ENCODE results near the gene LHFPL6.

LHFPL6 gene

DNA sequence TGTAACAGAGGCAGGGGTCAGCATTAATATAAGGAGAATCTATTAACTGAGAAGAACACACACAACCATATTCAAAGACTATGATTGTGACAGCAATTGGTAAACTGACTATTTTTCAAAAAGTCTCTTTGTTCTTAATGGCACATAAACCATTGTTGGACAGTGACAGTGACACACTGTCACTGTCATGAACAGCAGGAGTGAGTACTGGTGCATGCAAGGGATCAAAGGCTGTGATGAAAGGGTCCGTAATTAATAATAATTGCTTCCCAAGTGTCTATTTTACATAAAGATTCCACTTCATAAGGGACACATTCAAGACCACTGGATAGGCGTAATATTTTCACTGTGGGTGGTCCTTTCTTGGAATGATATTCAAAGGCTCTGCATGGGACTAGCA lies 50.7 kb downstream of the LHFPL6 start:
- no peak for DNase-seq

DNA sequence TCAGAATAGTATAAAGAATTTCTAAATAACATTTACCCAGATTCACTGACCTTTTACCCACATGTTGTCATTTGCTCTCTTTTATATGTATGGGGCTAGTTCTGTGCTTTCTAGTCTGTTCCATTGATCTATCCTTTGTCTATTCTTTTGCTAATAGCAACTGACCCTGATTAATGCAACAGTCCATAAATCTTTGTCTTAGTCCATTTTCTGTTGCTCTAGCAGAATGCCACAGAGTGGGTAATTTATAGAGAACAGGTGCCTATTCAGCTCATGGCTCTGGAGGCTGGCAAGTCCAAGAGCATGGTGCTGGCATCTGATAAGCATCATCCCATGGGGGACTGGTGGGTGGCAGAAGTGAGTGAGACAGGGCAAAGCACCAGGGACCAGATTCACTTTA lies 52.1 kb downstream of the LHFPL6 start:
- no peak for DNase-seq

DNA sequence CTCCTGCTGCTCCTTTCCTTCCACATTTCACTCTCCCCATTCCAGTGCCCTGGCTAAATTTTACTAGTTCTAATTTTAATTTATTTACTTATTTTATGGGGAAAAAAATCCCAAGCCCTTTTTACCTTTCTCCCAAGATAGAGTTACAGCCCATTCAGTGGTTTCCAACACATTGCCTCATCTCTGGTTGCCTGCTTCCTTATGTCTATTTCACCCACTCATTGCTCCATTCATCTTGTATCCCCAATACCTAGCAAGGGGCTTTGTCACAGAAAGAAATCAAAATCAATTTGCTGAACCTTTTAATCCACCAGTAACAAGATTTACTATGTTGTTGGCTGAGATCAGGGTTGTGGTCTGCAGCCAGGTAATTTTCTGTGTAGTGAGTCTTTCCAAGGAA lies 55.9 kb downstream of the LHFPL6 start:
- no peak for DNase-seq

DNA sequence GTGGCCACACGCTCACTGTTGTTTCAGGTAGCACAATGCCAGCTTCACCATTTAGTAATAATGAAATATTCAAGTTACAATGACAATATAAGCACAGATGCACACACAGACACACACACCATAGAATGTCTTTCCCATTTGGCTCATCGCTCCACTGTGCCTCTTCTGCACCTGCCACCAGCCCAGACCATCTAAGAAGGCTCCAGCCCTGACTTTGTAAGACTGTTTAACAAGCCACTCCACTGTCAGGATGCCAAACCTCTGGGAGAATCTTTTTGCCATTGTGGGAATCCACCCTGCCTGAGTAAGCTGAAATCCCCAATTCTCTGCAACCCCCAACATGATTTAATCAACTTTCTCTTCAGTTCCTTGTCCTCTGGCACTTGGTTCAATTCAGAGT lies 60.6 kb downstream of the LHFPL6 start:
- DNase-seq, result no peak

DNA sequence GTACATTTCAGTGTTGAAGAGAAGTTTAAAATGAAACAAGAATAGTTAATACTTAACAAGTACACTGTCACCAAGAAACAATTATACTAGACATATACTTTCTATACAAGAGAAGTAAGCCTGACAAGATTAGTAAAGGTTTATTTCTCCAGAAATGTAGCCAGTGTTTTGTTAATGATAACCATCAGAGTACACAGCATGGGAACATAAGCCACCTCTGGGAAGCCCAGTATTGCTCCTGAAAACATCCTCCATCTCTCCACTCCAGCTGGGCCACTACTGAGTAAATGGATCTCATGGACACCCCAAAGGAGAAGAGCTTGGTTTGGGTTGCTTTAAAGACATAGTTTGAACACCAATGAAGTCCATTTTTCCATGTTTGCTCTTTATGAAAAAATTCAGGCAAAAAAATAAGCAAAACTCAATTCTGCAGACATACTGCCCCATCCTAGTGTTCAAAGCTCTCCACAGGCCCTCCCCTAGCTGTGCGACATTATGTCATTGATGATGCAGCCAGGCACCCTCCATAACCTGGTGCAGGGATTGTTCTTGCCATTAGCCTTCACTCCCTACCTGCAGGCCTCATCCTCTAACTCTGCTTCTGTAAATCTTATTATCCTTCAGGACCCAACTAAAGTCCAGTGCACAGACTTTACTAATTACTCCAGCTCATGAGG lies 61.9 kb downstream of the LHFPL6 start:
- DNase-seq, result no peak

DNA sequence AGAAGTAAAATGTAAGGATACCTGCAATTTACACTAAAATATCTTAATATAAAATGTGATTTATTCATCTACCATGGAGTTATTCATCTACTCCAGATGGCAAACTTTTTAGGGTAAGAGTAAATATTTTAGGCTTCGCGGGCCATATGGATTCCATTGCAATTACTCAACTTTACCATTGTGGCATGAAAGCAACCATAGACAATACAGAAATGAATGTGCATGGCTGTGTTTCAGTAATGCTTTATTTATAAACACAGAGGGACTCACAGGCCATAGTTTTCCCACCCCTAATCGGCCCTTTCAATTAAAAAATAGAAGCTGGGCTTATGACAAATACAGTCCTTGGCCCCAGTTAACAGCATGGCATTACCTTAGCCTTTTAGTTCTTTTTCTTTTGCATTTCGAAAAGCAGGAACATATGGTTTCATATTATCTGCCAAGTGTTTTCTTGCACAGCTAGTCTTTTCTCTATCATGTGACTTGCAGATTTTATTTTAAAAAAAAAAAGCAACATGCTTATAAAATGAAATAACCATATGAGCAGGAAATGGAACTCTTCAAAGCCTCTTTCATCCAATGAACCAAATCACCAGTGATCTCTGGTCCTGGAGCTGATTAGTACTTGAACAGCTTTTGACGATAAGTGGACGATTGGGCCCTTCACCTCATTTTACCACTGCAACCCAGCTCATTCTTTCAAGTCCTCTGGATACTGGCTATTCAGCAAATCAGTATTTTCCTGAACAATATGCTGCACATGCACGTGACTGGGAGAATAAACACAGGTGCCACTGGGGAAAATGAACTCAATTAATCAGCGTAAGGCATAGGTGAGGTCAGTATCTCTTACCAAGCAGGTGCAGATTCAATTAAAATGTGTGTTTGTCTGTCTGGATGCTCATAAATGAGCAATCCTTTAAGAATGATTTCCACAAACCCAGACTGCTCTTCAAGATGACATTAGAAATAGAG lies 63.9 kb downstream of the LHFPL6 start:
- DNase-seq, result no peak

DNA sequence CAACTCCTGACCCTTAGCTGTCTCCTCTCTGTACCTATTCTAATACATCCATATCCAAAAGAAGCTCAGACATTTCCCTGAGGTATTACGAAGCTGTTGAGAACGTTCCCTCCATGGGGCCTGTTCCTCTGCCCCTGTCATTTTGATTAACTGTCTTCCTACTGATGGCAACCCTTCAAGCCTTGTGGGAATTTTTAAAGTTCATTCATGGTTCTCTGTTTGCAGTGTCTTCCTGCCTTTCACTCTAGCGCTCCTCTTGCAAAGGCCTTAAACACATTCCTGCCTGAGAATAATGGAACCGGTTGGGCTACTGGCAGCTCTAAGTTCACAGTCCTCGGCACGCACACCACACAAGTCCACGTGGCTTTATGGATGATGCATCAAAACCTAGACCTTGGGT lies 66.1 kb downstream of the LHFPL6 start:
- no peak for DNase-seq

DNA sequence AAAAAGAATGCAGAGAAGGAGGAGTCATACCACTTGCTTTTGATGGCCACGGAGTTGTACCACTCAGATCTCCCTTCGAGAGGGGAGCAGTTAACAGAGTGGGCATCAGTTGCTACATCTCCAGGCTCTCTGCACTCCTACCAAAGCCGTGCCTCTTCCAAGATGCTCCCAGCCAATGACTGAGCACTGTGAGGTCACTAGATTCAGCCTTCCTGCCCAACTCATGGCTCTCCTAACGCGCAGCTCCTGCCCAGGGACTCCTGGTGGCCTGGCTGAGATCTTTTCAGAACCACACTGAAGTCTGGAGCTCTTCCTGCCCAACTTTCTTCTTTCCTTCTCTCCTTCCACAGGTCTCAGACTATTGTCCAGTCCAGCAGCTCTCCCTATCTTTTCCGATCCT lies 66.7 kb downstream of the LHFPL6 start:
- DNase-seq, result no peak

DNA sequence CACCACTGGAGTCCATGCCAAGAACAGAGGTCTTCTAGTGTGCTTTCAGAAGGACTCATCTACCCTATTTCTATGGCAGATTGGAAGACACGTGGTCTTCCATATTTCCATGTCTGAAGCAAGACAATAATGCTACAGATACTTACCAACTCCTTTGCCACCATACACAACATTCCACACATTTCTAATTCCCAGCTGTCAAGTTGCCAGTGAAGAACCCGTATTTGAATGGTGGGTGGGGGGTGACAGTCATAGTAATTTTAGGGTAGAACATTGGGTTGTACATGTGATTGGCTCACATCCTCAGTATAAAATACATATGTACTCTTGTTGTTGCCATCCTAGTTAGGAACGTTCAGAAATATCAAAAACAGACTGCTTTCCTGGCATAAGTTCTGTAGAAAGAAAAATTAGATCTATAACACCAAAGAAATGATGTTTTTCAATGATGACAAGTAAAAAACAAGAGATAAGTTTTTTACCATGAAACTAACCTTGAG lies 69.3 kb downstream of the LHFPL6 start:
- no peak for DNase-seq

DNA sequence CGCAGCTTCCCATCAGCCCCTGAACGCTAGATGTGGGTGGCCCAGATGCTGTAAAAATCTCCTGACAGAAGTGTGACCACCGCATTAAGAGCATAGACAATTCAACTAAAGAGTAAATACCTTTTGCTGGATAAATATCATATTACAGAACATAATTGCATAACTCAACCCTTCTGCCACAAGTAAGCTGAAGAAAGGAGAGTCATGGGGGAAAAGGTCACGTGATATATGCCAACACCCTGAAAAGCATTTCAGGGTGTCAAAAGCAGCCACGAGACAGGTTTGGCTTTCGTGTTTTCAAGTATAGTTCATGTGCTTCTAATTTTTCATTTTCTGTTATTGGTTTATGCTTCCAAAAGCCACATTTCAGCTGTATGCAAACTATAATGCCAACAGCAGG lies 71.3 kb downstream of the LHFPL6 start:
- no peak for DNase-seq

DNA sequence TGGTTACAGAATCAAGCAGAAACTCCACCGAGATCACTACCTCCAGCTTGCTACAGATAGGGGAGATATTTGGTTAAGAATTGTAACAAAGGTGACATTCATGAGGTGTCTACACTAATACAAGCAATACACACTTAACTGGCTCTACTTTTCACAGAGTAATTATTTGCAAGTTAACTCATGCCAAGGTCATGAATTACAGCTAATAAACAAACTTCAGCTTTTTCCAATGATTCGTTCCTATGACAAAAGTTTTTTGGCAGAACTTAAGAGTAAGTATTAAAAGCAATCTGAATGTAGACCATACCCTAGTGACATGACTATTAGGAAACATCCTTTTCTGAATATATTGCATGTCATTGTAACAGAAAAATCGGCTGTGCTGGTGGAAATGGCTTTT lies 72.1 kb downstream of the LHFPL6 start:
- DNase-seq, result no peak

DNA sequence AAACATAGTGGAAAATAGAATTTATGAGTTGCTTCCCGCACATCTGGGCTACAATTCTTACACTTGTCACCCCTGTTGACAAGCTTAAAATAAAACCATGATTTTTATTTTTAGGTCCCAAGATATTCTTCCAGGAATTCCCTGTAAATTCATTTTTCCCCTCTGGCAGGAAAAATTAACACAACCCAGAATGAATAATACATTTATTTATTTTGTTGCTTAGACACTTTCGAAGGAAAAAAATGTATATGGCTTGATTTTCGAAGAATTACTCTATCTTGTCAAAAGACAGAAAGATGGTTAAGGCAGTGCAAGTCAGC lies 74.4 kb downstream of the LHFPL6 start:
- DNase-seq, result no peak

DNA sequence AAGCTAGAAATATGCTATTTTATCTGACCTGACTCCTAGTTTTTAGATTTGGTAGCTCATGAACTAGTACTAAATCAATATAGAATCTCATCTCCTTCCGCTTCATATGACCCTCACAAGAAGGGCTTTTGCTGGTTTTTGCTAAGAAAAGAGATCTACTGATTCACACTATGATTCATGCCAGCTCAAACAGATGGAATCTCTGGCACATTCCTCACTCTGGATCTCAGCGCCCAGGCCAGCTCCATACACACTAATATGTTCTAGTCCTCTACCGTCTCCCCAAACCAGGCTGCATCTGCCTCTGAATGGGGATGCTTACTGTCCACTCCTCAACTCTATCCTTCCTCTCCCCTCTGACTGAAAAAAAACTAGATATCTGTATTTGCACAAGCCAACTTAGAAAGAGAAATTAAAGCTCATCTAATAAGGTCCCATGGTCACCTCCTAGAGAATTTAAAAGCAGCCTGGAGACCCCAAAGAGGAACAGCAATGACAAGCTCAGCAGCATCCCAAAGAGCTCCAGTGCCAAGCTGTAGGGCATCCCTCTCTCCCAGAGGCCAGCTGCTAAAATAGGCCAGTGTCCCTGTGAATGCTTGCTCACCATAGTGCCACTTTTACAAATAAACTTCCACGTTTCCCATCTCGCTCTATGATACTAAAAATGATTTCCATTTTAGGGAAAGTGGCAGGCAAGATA lies 74.9 kb downstream of the LHFPL6 start:
- no peak for DNase-seq

DNA sequence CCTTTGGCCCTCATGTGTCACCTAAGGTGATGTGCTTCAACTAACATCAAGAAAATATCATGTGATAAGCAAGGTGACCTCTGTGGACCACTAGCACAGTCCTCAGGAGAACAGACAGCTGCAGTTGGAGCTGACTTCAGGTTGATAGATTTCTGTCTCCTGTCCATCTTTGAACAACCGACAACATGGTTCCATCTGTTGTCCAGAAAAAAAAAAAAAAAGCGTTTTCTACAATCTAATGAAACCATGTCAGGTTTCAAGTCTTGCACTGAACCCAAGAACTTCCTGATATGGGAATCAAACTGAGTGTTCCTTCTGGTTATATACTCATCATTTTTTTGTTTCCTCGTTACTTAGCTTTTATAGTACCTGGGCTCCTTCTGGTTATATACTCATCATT lies 75.7 kb downstream of the LHFPL6 start:
- DNase-seq, result no peak

DNA sequence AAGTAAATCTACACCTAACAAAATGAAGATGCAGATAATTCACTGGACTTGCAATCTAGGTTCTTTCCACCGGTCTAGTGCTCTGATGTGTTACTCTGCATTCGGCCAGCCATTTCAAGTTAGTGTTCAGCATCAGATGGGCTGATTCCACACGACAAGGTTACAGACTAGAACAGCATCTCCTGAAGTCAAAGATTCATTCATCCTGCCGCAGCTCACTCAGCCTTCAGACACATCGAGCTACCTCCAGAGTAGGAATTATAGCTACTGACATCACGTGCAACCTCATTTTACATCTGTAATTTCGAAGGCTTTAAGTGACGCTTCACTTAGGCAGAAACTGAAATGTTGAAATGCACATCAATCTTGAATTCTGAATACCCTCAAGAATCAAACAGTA lies 76.5 kb downstream of the LHFPL6 start:
- no peak for DNase-seq

DNA sequence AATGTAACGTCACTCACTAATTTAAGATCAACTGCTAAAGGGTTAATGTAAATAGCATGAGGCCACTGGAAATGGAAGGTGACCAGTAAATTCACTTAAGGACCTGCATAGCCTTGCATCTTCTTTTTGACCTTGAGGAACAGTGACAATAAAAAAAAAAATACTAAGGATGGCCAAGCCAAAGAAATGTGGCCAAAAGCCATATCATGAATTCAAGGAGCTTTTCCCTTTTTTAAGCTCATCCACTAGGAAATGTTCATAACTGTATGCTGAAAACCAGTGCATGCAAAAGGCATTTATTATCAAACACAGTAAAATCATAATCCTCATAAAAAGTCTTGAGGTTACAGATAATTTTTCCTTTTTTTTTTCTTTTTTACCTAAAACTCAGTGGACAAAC lies 77.5 kb downstream of the LHFPL6 start:
- no peak for DNase-seq

DNA sequence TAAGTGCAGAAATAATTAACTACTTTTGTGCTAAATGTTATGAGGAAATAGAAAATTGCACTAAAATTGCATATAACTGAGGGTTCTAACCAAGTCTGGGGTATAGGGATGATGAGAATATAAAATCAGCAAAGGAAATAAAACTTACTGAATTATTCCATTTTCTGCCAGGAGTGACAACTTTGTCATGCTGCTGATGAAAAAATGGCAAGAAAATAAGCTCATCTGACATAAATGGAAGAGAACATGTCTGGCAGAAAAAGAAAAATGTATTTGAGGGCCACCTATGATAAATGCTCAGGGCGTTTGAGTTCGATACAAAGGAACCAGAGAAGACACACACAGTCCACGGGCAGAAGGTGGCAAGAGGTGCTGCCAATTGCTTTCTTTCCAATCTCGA lies 78.2 kb downstream of the LHFPL6 start:
- DNase-seq, result no peak

DNA sequence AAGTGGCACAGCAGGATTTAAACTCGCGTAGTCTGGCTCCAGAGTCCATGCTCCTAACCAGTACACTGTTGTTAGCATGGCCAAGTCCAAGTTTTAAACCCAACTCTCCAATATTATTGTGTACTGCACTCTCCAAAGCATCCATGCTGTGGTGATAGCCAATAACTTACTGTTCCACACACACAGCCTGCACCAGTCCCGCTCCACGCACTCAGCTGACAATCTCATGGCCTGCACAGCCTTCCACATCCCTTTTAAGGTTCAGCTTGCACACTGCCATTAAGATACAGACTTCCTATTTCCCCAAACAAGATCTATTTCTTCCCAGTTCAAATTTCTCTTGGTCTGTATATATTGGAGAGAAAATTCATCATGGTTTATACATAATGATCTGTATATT lies 80.7 kb downstream of the LHFPL6 start:
- DNase-seq, result no peak

DNA sequence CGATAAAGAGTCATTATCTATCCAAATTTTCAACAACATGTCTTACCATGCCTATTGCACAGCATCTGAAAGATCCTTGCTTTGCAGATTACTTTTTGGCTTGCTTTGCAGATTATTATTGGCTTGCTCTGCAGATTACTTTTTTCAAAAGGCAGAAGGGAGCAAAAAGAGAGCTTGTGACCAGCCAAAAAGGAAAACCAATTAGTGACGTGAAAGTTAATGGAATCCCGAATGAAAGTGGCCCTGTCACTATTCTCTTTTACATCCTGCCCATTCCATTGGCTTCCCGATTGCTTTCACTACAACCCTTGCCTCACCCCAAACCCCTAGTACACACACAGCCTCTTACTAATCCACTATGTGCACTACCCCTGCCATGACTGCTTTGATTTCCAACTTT lies 81.3 kb downstream of the LHFPL6 start:
- DNase-seq, result no peak

DNA sequence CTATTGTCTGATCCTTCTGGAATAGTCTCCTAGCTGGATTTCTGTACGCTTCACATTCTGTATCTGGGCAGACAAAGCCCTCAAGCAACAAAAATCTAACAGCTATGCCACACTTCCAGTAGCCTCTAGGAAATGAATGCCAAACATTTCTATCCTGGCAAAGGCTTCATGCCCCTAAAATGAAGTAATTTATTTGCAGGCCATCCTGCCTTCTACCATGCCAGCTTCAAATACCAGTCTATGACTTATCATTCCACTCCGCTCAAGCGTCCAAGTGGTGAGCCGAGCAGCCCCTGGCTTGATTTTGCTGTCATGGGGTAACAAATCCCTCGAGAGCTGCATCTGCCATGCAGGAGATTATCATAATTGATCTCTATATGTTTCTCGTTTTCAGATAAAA lies 86.9 kb downstream of the LHFPL6 start:
- DNase-seq, result no peak

DNA sequence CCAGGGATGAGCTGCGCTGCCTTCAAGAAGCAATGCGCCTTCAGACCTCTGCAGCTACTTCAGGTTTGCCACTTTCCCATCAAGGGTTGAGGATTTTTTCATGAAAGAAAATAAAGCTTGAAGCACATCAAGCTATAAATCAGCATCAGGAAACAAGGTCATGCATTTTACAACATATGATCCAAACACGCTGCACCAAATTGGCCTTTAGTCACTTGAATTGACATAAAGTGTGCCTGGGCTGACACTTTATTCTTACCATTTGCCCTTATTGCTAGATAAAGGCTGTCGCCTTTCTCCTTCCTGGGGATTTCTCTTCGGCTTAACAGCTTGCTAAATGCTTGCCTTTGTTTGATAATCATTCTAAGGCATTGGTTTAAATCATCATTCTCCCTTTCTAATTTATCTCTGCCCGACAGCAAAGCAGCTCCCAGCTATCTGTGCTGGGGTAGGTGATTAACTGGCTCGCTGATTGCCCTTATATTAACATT lies 87.7 kb downstream of the LHFPL6 start:
- DNase-seq, result no peak

DNA sequence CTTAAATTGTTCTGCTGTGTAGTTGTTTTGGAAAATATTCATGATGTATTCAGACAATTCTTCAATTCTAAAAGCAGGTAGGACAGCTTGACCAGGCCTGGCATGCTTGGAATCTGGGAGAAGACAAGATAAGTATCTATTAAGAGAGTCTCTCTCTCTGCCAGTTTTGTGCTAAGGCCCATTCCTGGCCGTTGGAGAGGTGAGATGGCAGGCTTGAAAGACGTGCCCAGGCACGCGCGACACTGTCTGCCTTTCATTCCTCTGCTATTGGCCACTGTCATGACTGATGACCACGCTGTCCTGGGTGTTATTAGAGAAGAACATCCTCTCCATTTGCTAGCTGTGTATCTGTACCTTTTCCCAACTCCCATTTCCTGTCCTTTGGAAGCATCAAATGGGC lies 90.3 kb downstream of the LHFPL6 start:
- no peak for DNase-seq

DNA sequence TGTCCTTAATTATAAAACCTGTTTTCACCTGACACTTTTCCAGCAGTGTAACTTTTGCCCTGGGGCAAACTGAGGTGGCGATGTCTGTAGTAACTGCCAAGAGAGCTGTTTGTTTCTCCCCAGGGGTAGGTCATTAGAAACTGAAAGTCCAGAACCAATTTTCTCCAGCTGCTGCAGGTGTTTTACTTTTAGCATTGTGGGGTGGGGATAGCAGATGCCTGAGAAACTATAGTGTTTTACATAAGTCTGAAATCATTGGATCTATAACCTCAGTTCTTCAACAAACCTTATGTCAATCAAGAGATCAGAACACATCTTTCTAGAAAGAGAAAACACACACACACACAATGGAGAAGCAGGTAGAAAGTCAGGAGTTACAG lies 92.7 kb downstream of the LHFPL6 start:
- no peak for DNase-seq
